Astrocyte of the cerebellum (primary cell): Measurements from ENCODE around the gene MTCL1.
"Not testable (repeated sequence)": the region's sequence is repeated elsewhere in the genome, so short reads cannot be mapped to it uniquely, and the experiment has no call there.

Experiments
- DNase-seq: peaks from one replicate; pipeline ENCODE4 v3.0.0-alpha.2; 2011; ENCODE audit warnings: low read depth
- H3K4me3 ChIP-seq: 2 replicates; pipeline ENCODE4 v1.5.1; 2011; ENCODE audit warnings: mild to moderate bottlenecking, low read depth, low read length, moderate library complexity
- CTCF ChIP-seq: IDR thresholded peaks from 2 replicates; pipeline ENCODE4 v1.5.1; 2012; ENCODE audit warnings: low read length, low read depth, moderate library complexity, mild to moderate bottlenecking; ENCODE audit errors: missing control alignments
- in situ Hi-C: cut with HindIII; loops from 2 replicates; pipeline ENCODE4 v1.10.0; 2017; ENCODE audit warnings: low sequenced_read_pairs

Gene MTCL1

DNA sequence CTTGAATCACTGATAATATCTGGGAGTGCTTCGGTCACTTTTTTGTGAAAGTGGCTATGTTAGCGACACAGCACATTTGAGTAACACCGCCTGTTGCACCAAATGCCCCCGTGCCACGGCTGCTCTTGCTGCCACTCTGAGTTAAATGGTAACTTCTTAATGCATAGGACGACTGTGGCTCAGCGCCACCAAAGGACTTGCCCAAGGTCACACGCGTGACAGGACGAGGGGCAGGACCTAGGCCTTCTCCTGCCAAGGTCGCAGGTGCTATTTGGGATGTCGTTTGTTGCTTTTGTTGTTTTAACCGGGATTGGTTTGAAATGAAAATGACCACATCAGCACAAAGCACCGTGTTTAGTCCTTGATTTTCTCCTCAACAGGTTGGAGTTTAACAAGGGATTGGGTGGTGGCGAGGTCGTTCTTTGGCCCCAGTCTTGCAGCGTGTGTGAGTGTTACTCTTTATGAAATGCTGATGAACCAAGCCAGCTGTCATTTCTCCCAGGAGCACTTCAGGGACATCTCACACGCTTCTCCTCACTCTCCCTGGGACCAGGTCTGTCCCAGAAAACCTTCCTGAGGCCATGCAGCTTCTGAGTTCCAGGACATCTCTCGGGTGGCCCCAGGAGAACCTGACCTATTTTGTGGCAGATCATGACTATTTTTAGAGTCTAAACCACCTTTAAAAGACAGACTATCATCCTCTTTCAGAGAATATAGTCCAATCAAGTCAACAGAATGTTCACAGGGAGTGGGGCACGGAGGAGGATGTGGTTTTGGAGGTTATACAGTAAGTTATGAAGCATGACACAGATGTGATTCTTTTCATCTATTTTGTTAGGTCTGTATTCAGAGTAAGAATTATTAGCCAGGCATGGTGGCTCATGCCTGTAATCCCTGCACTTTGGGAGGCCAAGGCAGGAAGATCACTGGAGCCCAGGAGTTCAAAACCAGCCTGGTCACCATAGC is 49.9 kb downstream of the MTCL1 start:
- no peak for TF ChIP-seq CTCF
- no peak overlapping the region for H3K4me3 ChIP-seq
- DNase-seq: peak; percentile 44
- in situ Hi-C loops: no loop called here

DNA sequence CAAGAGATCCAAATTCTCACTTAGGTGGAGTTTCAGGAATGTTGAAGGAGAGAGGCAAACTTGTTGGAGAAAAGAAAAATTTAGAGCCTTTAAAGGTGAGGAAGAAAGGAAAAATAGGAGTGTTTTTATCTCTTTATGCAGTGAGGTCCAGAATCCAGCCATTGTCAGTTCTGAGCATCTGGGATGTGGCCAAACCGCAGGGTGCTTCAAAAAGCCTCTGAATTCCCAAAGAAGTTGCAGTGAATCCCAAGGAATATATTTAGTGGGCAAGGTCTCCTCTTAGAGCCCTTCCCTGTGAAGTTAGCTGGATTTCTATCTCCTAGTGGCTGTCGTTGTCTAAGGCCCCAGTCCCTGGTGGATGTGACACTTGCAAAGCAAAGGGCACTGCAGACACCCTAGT is 51.2 kb downstream of the MTCL1 start:
- no peak overlapping the region for H3K4me3 ChIP-seq
- in situ Hi-C loops: no loop called here
- no peak for DNase-seq
- TF ChIP-seq CTCF: no peak

GRCh38 chr18:8757396-8757997 is 52.1 kb downstream of the MTCL1 start:
- no peak for TF ChIP-seq CTCF
- no peak for DNase-seq
- H3K4me3 ChIP-seq: no peak overlapping the region
- in situ Hi-C loops: no loop called here

- TF ChIP-seq CTCF: no peak
- in situ Hi-C loops: no loop called here
- no peak for DNase-seq
- no peak overlapping the region for H3K4me3 ChIP-seq
These were observed 53.1 kb downstream of the MTCL1 start for GRCh38 chr18:8758466-8758865.

- TF ChIP-seq CTCF: no peak
- no peak for DNase-seq
- in situ Hi-C loops: no loop called here
- H3K4me3 ChIP-seq: no peak overlapping the region
These were observed 55.6 kb downstream of the MTCL1 start for GRCh38 chr18:8760984-8761383.

DNA sequence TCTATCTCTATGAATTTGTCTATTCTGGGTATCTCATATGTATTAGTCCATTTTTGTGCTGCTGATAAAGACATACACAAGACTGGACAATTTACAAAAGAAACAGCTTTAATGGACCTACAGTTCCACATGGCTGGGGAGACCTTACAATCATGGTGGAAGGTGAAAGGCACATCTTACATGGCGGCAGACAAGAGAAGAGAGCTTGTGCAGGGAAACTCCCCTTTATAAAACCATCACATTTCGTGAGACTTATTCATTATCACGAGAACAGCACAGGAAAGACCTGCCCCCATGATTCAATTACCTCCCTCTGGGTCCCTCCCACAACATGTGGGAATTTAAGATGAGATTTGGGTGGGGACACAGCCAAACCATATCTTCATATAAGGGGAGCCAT is 56.2 kb downstream of the MTCL1 start:
- H3K4me3 ChIP-seq, DNase-seq, in situ Hi-C loops: not testable (repeated sequence)

DNA sequence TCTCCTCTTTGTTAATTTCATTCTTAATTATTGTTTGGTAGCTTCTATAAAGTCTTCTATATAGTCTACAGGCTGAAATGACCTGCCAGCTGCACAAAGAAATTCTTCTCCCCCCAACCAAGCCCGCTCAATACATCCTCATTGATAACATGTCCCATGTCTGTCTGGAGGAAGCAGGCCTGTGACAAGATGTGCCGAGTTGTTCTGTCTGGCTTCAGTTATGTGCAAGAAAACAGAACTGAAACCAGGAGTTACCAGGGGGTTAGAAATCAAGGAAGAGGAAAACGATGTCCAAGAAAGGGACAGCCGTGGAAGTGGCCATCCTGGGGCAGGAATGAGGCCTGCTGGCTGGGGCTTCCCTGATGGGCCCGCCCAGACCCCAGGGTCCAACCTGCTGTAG is 57.6 kb downstream of the MTCL1 start:
- TF ChIP-seq CTCF: no peak
- no peak for DNase-seq
- in situ Hi-C loops: no loop called here
- H3K4me3 ChIP-seq: no peak overlapping the region
